HepG2 (cell line): ENCODE measurements around the gene PIGW. TPM values are rescaled to one million over a fixed set of nuclear protein-coding genes. Genes with fewer than 3 reads are reported as not detected.

ENCODE experiments used
- ATAC-seq: fragments of 200-7000 bp; cut with Tn5 transposase; 3 replicates; pipeline ENCODE4 v1.9.1; 2020; ENCODE audit warnings: mild to moderate bottlenecking, moderate library complexity
- BruUV-seq: library from RNA; stranded (reverse); fragments of 400-500 nt; replicated peaks from 2 replicates; lab custom pipeline; 2021; lab: Mats Ljungman, UMichigan
- CTCF ChIA-PET: fragments of 300-600 bp; formaldehyde crosslinking; extraction: SDS; loops from one replicate; lab custom pipeline; 2021; ENCODE audit warnings: low total read pairs, inconsistent platforms, low intra/inter-chr PET ratio; lab: Yijun Ruan, JAX
- POLR2A ChIA-PET: fragments of 350-600 bp; sonication (Branson Sonifier 250); formaldehyde crosslinking; loops from one replicate; lab custom pipeline; 2020; ENCODE audit warnings: antibody characterized with exemption, inconsistent platforms; lab: Yijun Ruan, JAX
- DNase-seq: peaks from one replicate; pipeline ENCODE4 v3.0.0-alpha.2; 2015; ENCODE audit warnings: low spot score
- FAIRE-seq: peaks from 3 replicates; lab custom pipeline; 2011; peaks lifted over from hg19 to GRCh38; lab: Jason Lieb, UNC
- H2AFZ ChIP-seq: one replicate; pipeline ENCODE4 v1.6.1; 2011; ENCODE audit warnings: low read length, inconsistent platforms
- H3K27ac ChIP-seq: fragments of 300-600 bp; 3 replicates; pipeline ENCODE4 v1.8.0; 2011; ENCODE audit warnings: mixed run types, mild to moderate bottlenecking, mixed read lengths, low read length, inconsistent platforms; ENCODE audit not compliant: insufficient read depth; ENCODE audit errors: extremely low read length
- H3K27me3 ChIP-seq, 2 experiments: fragments of 200-600 bp in 1 of 2; 2 replicates in 1 of 2; 3 replicates in 1 of 2; pipeline versions ENCODE4 v1.6.0 to v1.8.0; 2011; ENCODE audit warnings: low read length in 2 of 2, mild to moderate bottlenecking in 2 of 2, moderate library complexity in 2 of 2, inconsistent platforms in 1 of 2; ENCODE audit not compliant: insufficient read depth in 2 of 2, control insufficient read depth in 1 of 2
- H3K36me3 ChIP-seq, 2 experiments: fragments of 200-600 bp in 1 of 2; replicated peaks in 1 of 2; 2 replicates in 1 of 2; 3 replicates in 1 of 2; pipeline versions ENCODE4 v1.5.1 to v1.8.0; 2011; ENCODE audit warnings: low read length in 2 of 2, inconsistent platforms in 1 of 2; ENCODE audit not compliant: insufficient read depth in 2 of 2, control insufficient read depth in 1 of 2
- H3K4me1 ChIP-seq: 2 replicates; pipeline ENCODE4 v1.5.1; 2012; ENCODE audit warnings: low read length, inconsistent platforms; ENCODE audit not compliant: insufficient read depth
- H3K4me2 ChIP-seq: 2 replicates; pipeline ENCODE4 v1.6.0; 2011; ENCODE audit warnings: low read depth, low read length, inconsistent platforms
- H3K4me3 ChIP-seq, 3 experiments: fragments of 200-600 bp in 1 of 3; sonication (generic), shearing (Covaris generic) in 1 of 3; replicated peaks in 1 of 3; 2 replicates each; pipeline ENCODE4 v1.5.1; 2011 to 2016; ENCODE audit warnings: low read length in 3 of 3, inconsistent platforms in 2 of 3, low read depth in 2 of 3, mild to moderate bottlenecking in 2 of 3, control low read depth in 1 of 3, mixed read lengths in 1 of 3; ENCODE audit not compliant: insufficient read depth in 1 of 3
- H3K79me2 ChIP-seq: one replicate; pipeline ENCODE4 v1.6.1; 2011; ENCODE audit warnings: low read length, inconsistent platforms; ENCODE audit not compliant: insufficient read depth
- H3K9ac ChIP-seq: 2 replicates; pipeline ENCODE4 v1.6.0; 2011; ENCODE audit warnings: mild to moderate bottlenecking, low read depth, low read length, inconsistent platforms; ENCODE audit not compliant: insufficient read depth
- H3K9me3 ChIP-seq: 2 replicates; pipeline ENCODE4 v1.5.1; 2012; ENCODE audit warnings: mild to moderate bottlenecking, low read length
- H4K20me1 ChIP-seq: 2 replicates; pipeline ENCODE4 v1.6.0; 2011; ENCODE audit warnings: inconsistent platforms, mild to moderate bottlenecking, low read length, moderate library complexity; ENCODE audit not compliant: insufficient read depth
- AGO2 ChIP-seq: fragments of 200-400 bp; formaldehyde crosslinking; optimal IDR thresholded peaks from 2 replicates; pipeline ENCODE3; 2017; ENCODE audit warnings: mild to moderate bottlenecking, low read depth, low read length, moderate library complexity
- ARNT2 ChIP-seq: sonication (generic); formaldehyde crosslinking; IDR thresholded peaks from 2 replicates; pipeline ENCODE4 v1.8.0; 2022; ENCODE audit warnings: mild to moderate bottlenecking, low read depth, missing genetic modification reagents, moderate library complexity
- ATF2 ChIP-seq: sonication (generic); formaldehyde crosslinking; IDR thresholded peaks from 2 replicates; pipeline ENCODE4 v1.4.0; 2020; ENCODE audit warnings: missing genetic modification reagents
- HOXA7 ChIP-seq: sonication (generic); formaldehyde crosslinking; IDR thresholded peaks from 2 replicates; pipeline ENCODE4 v1.8.1; 2022; ENCODE audit warnings: mild to moderate bottlenecking, missing genetic modification reagents, moderate library complexity
- IRX3 ChIP-seq: sonication (generic); formaldehyde crosslinking; IDR thresholded peaks from 2 replicates; pipeline ENCODE4 v1.8.1; 2023; ENCODE audit warnings: mild to moderate bottlenecking, low read depth, missing genetic modification reagents, borderline replicate concordance
- ISL2 ChIP-seq: sonication (generic); formaldehyde crosslinking; IDR thresholded peaks from 2 replicates; pipeline ENCODE4 v1.5.0; 2020; ENCODE audit warnings: missing genetic modification reagents
- MAFF ChIP-seq: IDR thresholded peaks from 2 replicates; pipeline ENCODE4 v1.6.1; 2011; ENCODE audit warnings: low read depth, low read length, improper control_type of control experiment
- MED8 ChIP-seq: sonication (generic); formaldehyde crosslinking; IDR thresholded peaks from 2 replicates; pipeline ENCODE4 v1.8.1; 2023; ENCODE audit warnings: mild to moderate bottlenecking, missing genetic modification reagents; ENCODE audit not compliant: insufficient replicate concordance
- TOPORS ChIP-seq: sonication (generic); formaldehyde crosslinking; IDR thresholded peaks from 2 replicates; pipeline ENCODE4 v1.8.0; 2023; ENCODE audit warnings: mild to moderate bottlenecking, missing genetic modification reagents
- USF2 ChIP-seq, 2 experiments: sonication (generic) in 1 of 2; formaldehyde crosslinking in 1 of 2; IDR thresholded peaks; 2 replicates each; pipeline versions ENCODE4 v1.5.1 to v1.6.1; 2011 to 2020; ENCODE audit warnings: borderline replicate concordance in 1 of 2, low read depth in 1 of 2, low read length in 1 of 2, mild to moderate bottlenecking in 1 of 2, missing genetic modification reagents in 1 of 2, moderate library complexity in 1 of 2
- YEATS2 ChIP-seq: sonication (generic); formaldehyde crosslinking; IDR thresholded peaks from 2 replicates; pipeline ENCODE4 v1.4.0; 2020; ENCODE audit warnings: missing genetic modification reagents, borderline replicate concordance
- ZNF564 ChIP-seq: sonication (generic); formaldehyde crosslinking; IDR thresholded peaks from 2 replicates; pipeline ENCODE4 v1.8.1; 2023; ENCODE audit warnings: mild to moderate bottlenecking, missing genetic modification reagents
- ZNF605 ChIP-seq: sonication (generic); formaldehyde crosslinking; IDR thresholded peaks from 2 replicates; pipeline ENCODE4 v1.8.0; 2022; ENCODE audit warnings: mild to moderate bottlenecking, missing genetic modification reagents
- ZNF703 ChIP-seq: sonication (generic); formaldehyde crosslinking; IDR thresholded peaks from 2 replicates; pipeline ENCODE4 v1.5.1; 2020; ENCODE audit warnings: missing genetic modification reagents, mild to moderate bottlenecking, moderate library complexity, borderline replicate concordance
- ZNF746 ChIP-seq: sonication (generic); formaldehyde crosslinking; IDR thresholded peaks from 2 replicates; pipeline ENCODE4 v1.8.0; 2022; ENCODE audit warnings: mild to moderate bottlenecking, missing genetic modification reagents
- ZSCAN29 ChIP-seq: sonication (generic); formaldehyde crosslinking; conservative IDR thresholded peaks from 2 replicates; pipeline ENCODE4 v1.4.0; 2020; ENCODE audit warnings: mild to moderate bottlenecking, missing genetic modification reagents
- WGBS: methylation state at CpG from one replicate; pipeline ENCODE4 v1.1.6; 2017; ENCODE audit warnings: low lambda C conversion rate; 5-methylcytosine and 5-hydroxymethylcytosine counted together
- in situ Hi-C: cut with HindIII; loops from 2 replicates; pipeline ENCODE4 v1.10.0; 2017; ENCODE audit warnings: low pct_unique_long_range_greater_than_20kb; ENCODE audit not compliant: extremely low pct_ligation_motif_present
- intact Hi-C: fragments of 100-400 bp; cut with micrococcal nuclease; formaldehyde crosslinking; loops from one replicate; pipeline ENCODE4 v1.10.0; 2022; ENCODE audit not compliant: unreplicated experiment
- polyA plus RNA-seq, 8 experiments: library from polyadenylated mRNA; depleted of rRNA in 3 of 8; stranded (reverse) in 7 of 8; unstranded in 1 of 8; fragments of >200 nt; fragmentation: Illumina TruSeq in 4 of 8; extraction: Trizol in 4 of 8; gene quantifications; 2 replicates each; pipeline versions ENCODE4 v1.2.1 to v1.2.3, GENCODE V29; 2011 to 2016; ENCODE audit warnings: low read depth in 4 of 8, missing spikeins in 1 of 8, mixed read lengths in 1 of 8; ENCODE audit not compliant: insufficient read depth in 1 of 8
- total RNA-seq, 5 experiments: library from RNA; depleted of rRNA; stranded (reverse); fragments of >200 nt; fragmentation: Illumina TruSeq; extraction: Trizol; gene quantifications; 2 replicates each; pipeline ENCODE4 v1.2.3, GENCODE V29; 2016; ENCODE audit warnings: low read depth in 1 of 5

The PIGW gene
- total and polyA plus RNA-seq, 2 of the 13 experiments (the other 11 are each of a cell fraction or from before 2014, with no cell fraction given), result 9.0 to 24.0 TPM

GRCh38 chr17:36510636-36511035 is 24.2 kb upstream of the PIGW start:
- POLR2A ChIA-PET, result no interaction called here
- no peak for ATAC-seq
- Histone ChIP-seq H3K4me2 (no peak overlapping the region), H3K27ac (no peak overlapping the region), H3K27me3 (no peaks in the 10 kb centered on the region), H4K20me1 (no peaks in the 10 kb centered on the region; the same call in 1 of the 2 replicates), H3K4me3 (no peak overlapping the region), H3K36me3 (peaks cover 19 to 51% of the 10 kb centered on the region in 2 experiments)
- no peak for DNase-seq
- no peak for FAIRE-seq
- WGBS, result 95% methylated on average over 8 of the region's 14 CpGs
- no TSS peak for BruUV-seq
- in situ Hi-C loops, result no loop called here
- TF ChIP-seq ARNT2 (CRISPR knock-in tag) (no peak), AGO2 (peak; percentile 27)
- TF ChIP-seq, all 625 proteins: peak for 1
- intact Hi-C loops, result no loop called here
- no peaks in the 10 kb centered on the region for H3K9me3 ChIP-seq
- H3K4me1 ChIP-seq, result peaks cover 16% of the 10 kb centered on the region
- H3K79me2 ChIP-seq, result no peaks in the 10 kb centered on the region
- CTCF ChIA-PET, result no interaction called here
- no peak overlapping the region for H2AFZ ChIP-seq
- no peak overlapping the region for H3K9ac ChIP-seq

GRCh38 chr17:36511216-36511615 is 23.6 kb upstream of the PIGW start:
- intact Hi-C loops (no loop called here), in situ Hi-C loops (no loop called here)
- no peaks in the 10 kb centered on the region for H3K27me3 ChIP-seq
- no peak overlapping the region for H3K9ac ChIP-seq
- no peak for ATAC-seq
- H3K4me1 ChIP-seq, result peaks cover 10% of the 10 kb centered on the region
- no peak overlapping the region for H2AFZ ChIP-seq
- no peak for FAIRE-seq
- no peaks in the 10 kb centered on the region; the same call in 1 of the 2 replicates for H4K20me1 ChIP-seq
- H3K4me3 ChIP-seq, result no peak overlapping the region
- no peak overlapping the region for H3K4me2 ChIP-seq
- DNase-seq, result no peak
- H3K27ac ChIP-seq, result no peak overlapping the region
- no TSS peak for BruUV-seq
- H3K36me3 ChIP-seq, result peaks cover 18 to 50% of the 10 kb centered on the region in 2 experiments
- ChIA-PET CTCF (no interaction called here), POLR2A (no interaction called here)
- no peaks in the 10 kb centered on the region for H3K9me3 ChIP-seq
- 95% methylated on average over 6 of the region's 6 CpGs for WGBS
- no peaks in the 10 kb centered on the region for H3K79me2 ChIP-seq
- TF ChIP-seq ZSCAN29 (CRISPR knock-in tag) (no peak), TOPORS (no peak), ISL2 (CRISPR knock-in tag) (no peak), ATF2 (CRISPR knock-in tag) (no peak), ZNF564 (no peak), MED8 (CRISPR knock-in tag) (no peak), MAFF (no peak), ZNF703 (CRISPR knock-in tag) (no peak), HOXA7 (no peak), ZNF605 (CRISPR knock-in tag) (no peak), USF2 (IDR thresholded peaks at IDR 0.05; ENCODE audit: low read depth, low read length) (no peak), USF2 (CRISPR knock-in tag; IDR thresholded peaks at IDR 0.05; ENCODE audit: borderline replicate concordance) (no peak), ZNF746 (CRISPR knock-in tag) (no peak), YEATS2 (no peak), IRX3 (CRISPR knock-in tag) (no peak)
